HepG2 (cell line): ENCODE results near the gene TNP2. TPM values are rescaled to one million over a fixed set of nuclear protein-coding genes. Genes with fewer than 3 reads are reported as not detected.

ENCODE experiments used
- ARNTL ChIP-seq: sonication (generic); formaldehyde crosslinking; IDR thresholded peaks from 2 replicates; pipeline ENCODE4 v1.4.0; 2020; ENCODE audit warnings: mild to moderate bottlenecking, missing genetic modification reagents
- DMTF1 ChIP-seq: sonication (generic); formaldehyde crosslinking; IDR thresholded peaks from 2 replicates; pipeline ENCODE4 v1.4.0; 2020; ENCODE audit warnings: mild to moderate bottlenecking, missing genetic modification reagents
- ESRRA ChIP-seq: sonication (generic); formaldehyde crosslinking; IDR thresholded peaks from 2 replicates; pipeline ENCODE4 v1.5.1; 2020; ENCODE audit warnings: mild to moderate bottlenecking, low read depth, missing genetic modification reagents
- GATA4 ChIP-seq: sonication (generic); IDR thresholded peaks from 2 replicates; pipeline ENCODE4 v1.6.1; 2016; ENCODE audit warnings: antibody characterized with exemption, low read depth, borderline replicate concordance
- HDAC2 ChIP-seq: sonication (generic); formaldehyde crosslinking; IDR thresholded peaks from 2 replicates; pipeline ENCODE4 v1.4.0; 2020; ENCODE audit warnings: missing genetic modification reagents
- HES4 ChIP-seq: sonication (generic); formaldehyde crosslinking; IDR thresholded peaks from 2 replicates; pipeline ENCODE4 v1.9.0; 2021; ENCODE audit warnings: mild to moderate bottlenecking, missing genetic modification reagents, borderline replicate concordance
- KAT7 ChIP-seq: IDR thresholded peaks from 2 replicates; pipeline ENCODE4 v1.6.1; 2018; ENCODE audit warnings: borderline replicate concordance, missing compliant biosample characterization
- MTA1 ChIP-seq: sonication (generic); formaldehyde crosslinking; IDR thresholded peaks from 2 replicates; pipeline ENCODE4 v1.4.0; 2020; ENCODE audit warnings: missing genetic modification reagents, mild to moderate bottlenecking, borderline replicate concordance
- MTF2 ChIP-seq: sonication (generic); formaldehyde crosslinking; IDR thresholded peaks from 2 replicates; pipeline ENCODE4 v1.5.0; 2020; ENCODE audit warnings: missing genetic modification reagents, borderline replicate concordance
- NFRKB ChIP-seq: fragments of 450-650 bp; IDR thresholded peaks from 2 replicates; pipeline ENCODE4 v1.6.1; 2017
- POLR2G ChIP-seq: fragments of 200-400 bp; formaldehyde crosslinking; IDR thresholded peaks from 2 replicates; pipeline ENCODE4 v1.6.1; 2018; ENCODE audit warnings: mild to moderate bottlenecking, low read depth, low read length, moderate library complexity
- REL ChIP-seq: sonication (generic); formaldehyde crosslinking; conservative IDR thresholded peaks from 2 replicates; pipeline ENCODE4 v1.8.0; 2022; ENCODE audit warnings: mild to moderate bottlenecking, missing genetic modification reagents, moderate library complexity
- ZC3H13 ChIP-seq: sonication (generic); formaldehyde crosslinking; IDR thresholded peaks from 2 replicates; pipeline ENCODE4 v1.8.1; 2023; ENCODE audit warnings: mild to moderate bottlenecking, missing genetic modification reagents, moderate library complexity
- ZNF143 ChIP-seq: sonication (generic); formaldehyde crosslinking; IDR thresholded peaks from 2 replicates; pipeline ENCODE4 v1.4.0; 2020; ENCODE audit warnings: missing genetic modification reagents
- ZNF589 ChIP-seq: sonication (generic); formaldehyde crosslinking; conservative IDR thresholded peaks from 2 replicates; pipeline ENCODE4 v1.8.0; 2022; ENCODE audit warnings: mild to moderate bottlenecking, moderate library complexity, missing genetic modification reagents
- ZNF776 ChIP-seq: sonication (generic); formaldehyde crosslinking; IDR thresholded peaks from 2 replicates; pipeline ENCODE4 v1.4.0; 2020; ENCODE audit warnings: mild to moderate bottlenecking, missing genetic modification reagents
- polyA plus RNA-seq, 8 experiments: library from polyadenylated mRNA; depleted of rRNA in 3 of 8; stranded (reverse) in 7 of 8; unstranded in 1 of 8; fragments of >200 nt; fragmentation: Illumina TruSeq in 4 of 8; extraction: Trizol in 4 of 8; gene quantifications; 2 replicates each; pipeline versions ENCODE4 v1.2.1 to v1.2.3, GENCODE V29; 2011 to 2016; ENCODE audit warnings: low read depth in 4 of 8, missing spikeins in 1 of 8, mixed read lengths in 1 of 8; ENCODE audit not compliant: insufficient read depth in 1 of 8
- total RNA-seq, 5 experiments: library from RNA; depleted of rRNA; stranded (reverse); fragments of >200 nt; fragmentation: Illumina TruSeq; extraction: Trizol; gene quantifications; 2 replicates each; pipeline ENCODE4 v1.2.3, GENCODE V29; 2016; ENCODE audit warnings: low read depth in 1 of 5
- TF ChIP-seq, protein P1 (sequence below): sonication (generic); formaldehyde crosslinking; IDR thresholded peaks from 2 replicates; pipeline ENCODE4 v1.5.0; 2020; ENCODE audit warnings: missing genetic modification reagents
- TF ChIP-seq, protein P2 (sequence below): sonication (generic); formaldehyde crosslinking; IDR thresholded peaks from 2 replicates; pipeline ENCODE4 v1.4.0; 2020; ENCODE audit warnings: missing genetic modification reagents
- TF ChIP-seq, protein P3 (sequence below): sonication (generic); formaldehyde crosslinking; IDR thresholded peaks from 2 replicates; pipeline ENCODE4 v1.8.1; 2022; ENCODE audit warnings: mild to moderate bottlenecking, missing genetic modification reagents
- TF ChIP-seq, protein P4 (sequence below): sonication (generic); formaldehyde crosslinking; IDR thresholded peaks from 2 replicates; pipeline ENCODE4 v1.5.0; 2020; ENCODE audit warnings: mild to moderate bottlenecking, missing genetic modification reagents
- TF ChIP-seq, protein P5 (sequence below): sonication (generic); formaldehyde crosslinking; IDR thresholded peaks from 2 replicates; pipeline ENCODE4 v1.5.0; 2020; ENCODE audit warnings: missing genetic modification reagents, mild to moderate bottlenecking, borderline replicate concordance

Gene TNP2
- total and polyA plus RNA-seq, 2 of the 13 experiments (the other 11 are each of a cell fraction or from before 2014, with no cell fraction given): not detected

- TF ChIP-seq DMTF1 (peak; percentile 86), ARNTL (peak; percentile 64; the same call in 1 of the 2 replicates), KAT7 (CRISPR knock-in tag) (no peak; the same call in 1 of the 2 replicates), ZC3H13 (CRISPR knock-in tag) (peak; percentile 89), HES4 (CRISPR knock-in tag) (peak; percentile 90; the same call in 1 of the 2 replicates), ZNF143 (peak; percentile 60; the same call in 1 of the 2 replicates), POLR2G (peak; percentile 54; the same call in 1 of the 2 replicates), REL (CRISPR knock-in tag) (no peak), ZNF589 (CRISPR knock-in tag) (0 out of 2 replicates have a peak, but pooled peaks have one; percentile 76), NFRKB (no peak), MTA1 (peak; percentile 89; the same call in 1 of the 2 replicates), ZNF776 (CRISPR knock-in tag) (peak; percentile 38; the same call in 1 of the 2 replicates), MTF2 (no peak; the same call in 1 of the 2 replicates), HDAC2 (CRISPR knock-in tag) (no peak; the same call in 1 of the 2 replicates), ESRRA (peak; percentile 75; the same call in 1 of the 2 replicates), GATA4 (no peak)
- TF ChIP-seq, protein P1, sequence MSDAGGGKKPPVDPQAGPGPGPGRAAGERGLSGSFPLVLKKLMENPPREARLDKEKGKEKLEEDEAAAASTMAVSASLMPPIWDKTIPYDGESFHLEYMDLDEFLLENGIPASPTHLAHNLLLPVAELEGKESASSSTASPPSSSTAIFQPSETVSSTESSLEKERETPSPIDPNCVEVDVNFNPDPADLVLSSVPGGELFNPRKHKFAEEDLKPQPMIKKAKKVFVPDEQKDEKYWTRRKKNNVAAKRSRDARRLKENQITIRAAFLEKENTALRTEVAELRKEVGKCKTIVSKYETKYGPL: no peak
- TF ChIP-seq, protein P2, sequence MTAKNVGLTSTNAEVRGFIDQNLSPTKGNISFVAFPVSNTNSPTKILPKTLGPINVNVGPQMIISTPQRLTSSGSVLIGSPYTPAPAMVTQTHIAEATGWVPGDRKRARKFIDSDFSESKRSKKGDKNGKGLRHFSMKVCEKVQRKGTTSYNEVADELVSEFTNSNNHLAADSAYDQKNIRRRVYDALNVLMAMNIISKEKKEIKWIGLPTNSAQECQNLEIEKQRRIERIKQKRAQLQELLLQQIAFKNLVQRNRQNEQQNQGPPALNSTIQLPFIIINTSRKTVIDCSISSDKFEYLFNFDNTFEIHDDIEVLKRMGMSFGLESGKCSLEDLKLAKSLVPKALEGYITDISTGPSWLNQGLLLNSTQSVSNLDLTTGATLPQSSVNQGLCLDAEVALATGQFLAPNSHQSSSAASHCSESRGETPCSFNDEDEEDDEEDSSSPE (CRISPR knock-in tag): peak; percentile 88
- TF ChIP-seq, protein P3, sequence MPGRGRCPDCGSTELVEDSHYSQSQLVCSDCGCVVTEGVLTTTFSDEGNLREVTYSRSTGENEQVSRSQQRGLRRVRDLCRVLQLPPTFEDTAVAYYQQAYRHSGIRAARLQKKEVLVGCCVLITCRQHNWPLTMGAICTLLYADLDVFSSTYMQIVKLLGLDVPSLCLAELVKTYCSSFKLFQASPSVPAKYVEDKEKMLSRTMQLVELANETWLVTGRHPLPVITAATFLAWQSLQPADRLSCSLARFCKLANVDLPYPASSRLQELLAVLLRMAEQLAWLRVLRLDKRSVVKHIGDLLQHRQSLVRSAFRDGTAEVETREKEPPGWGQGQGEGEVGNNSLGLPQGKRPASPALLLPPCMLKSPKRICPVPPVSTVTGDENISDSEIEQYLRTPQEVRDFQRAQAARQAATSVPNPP: no peak
- TF ChIP-seq, protein P4, sequence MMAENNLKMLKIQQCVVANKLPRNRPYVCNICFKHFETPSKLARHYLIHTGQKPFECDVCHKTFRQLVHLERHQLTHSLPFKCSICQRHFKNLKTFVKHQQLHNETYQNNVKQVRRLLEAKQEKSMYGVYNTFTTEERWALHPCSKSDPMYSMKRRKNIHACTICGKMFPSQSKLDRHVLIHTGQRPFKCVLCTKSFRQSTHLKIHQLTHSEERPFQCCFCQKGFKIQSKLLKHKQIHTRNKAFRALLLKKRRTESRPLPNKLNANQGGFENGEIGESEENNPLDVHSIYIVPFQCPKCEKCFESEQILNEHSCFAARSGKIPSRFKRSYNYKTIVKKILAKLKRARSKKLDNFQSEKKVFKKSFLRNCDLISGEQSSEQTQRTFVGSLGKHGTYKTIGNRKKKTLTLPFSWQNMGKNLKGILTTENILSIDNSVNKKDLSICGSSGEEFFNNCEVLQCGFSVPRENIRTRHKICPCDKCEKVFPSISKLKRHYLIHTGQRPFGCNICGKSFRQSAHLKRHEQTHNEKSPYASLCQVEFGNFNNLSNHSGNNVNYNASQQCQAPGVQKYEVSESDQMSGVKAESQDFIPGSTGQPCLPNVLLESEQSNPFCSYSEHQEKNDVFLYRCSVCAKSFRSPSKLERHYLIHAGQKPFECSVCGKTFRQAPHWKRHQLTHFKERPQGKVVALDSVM (CRISPR knock-in tag): peak; percentile 70; the same call in 1 of the 2 replicates
- TF ChIP-seq, protein P5, sequence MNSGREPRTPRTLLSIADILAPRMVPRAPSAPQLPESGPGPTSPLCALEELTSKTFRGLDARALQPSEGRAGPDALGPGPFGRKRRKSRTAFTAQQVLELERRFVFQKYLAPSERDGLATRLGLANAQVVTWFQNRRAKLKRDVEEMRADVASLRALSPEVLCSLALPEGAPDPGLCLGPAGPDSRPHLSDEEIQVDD: no peak; the same call in 1 of the 2 replicates
These were observed 11.8 kb downstream of the TNP2 start (continued) for GRCh38 chr16:11257131-11257938.
